ENCODE results near the gene DMAC2L. TPM values are rescaled to one million over a fixed set of nuclear protein-coding genes. Genes with fewer than 3 reads are reported as not detected.
"Not testable (repeated sequence)": the region's sequence is repeated elsewhere in the genome, so short reads cannot be mapped to it uniquely, and the experiment has no call there.

Gene DMAC2L
- total and polyA plus RNA-seq, 4 donors, result 6.4 to 36.4 (median 20.7) TPM

DNA sequence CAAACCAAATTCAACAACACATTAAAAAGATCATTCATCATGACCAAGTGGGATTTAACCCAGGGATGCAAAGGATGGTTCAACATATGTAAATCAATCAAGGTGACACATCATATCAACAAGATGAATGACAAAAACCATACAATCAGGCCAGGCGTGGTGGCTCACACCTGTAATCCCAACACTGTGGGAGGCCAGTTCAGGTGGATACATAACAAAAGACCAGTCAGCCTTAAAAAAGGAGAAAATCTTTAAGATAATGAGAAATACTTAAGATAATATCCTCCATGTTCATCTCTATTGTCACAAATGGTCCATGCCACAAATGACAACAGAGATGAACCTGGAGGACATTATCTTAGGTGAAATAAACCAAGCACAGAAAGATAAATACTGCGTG is 12.5 kb upstream of the DMAC2L start:
- no peaks in the 10 kb centered on the region for H3K27me3 ChIP-seq (ENCODE audit: control insufficient read depth, insufficient read depth, low read length)
- H3K36me3 ChIP-seq (ENCODE audit: control insufficient read depth, insufficient read depth, low read length), result peaks cover 8% of the 10 kb centered on the region
- H3K27ac ChIP-seq (ENCODE audit: low read depth, low read length), result no peak overlapping the region
- no peak for DNase-seq (ENCODE audit: low read depth in 4 of 6, low spot score in 6 of 6)
- no peak overlapping the region for H3K4me3 ChIP-seq (ENCODE audit: low read depth, low read length)
- no CpG with 5 or more reads among the region's 2 CpGs for WGBS (ENCODE audit: insufficient coverage)
- H3K9me3 ChIP-seq (ENCODE audit: control insufficient read depth, insufficient read depth, low read length), result no peaks in the 10 kb centered on the region
- H3K4me1 ChIP-seq (ENCODE audit: control insufficient read depth, insufficient read depth, low read length), result no peaks in the 10 kb centered on the region

DNA sequence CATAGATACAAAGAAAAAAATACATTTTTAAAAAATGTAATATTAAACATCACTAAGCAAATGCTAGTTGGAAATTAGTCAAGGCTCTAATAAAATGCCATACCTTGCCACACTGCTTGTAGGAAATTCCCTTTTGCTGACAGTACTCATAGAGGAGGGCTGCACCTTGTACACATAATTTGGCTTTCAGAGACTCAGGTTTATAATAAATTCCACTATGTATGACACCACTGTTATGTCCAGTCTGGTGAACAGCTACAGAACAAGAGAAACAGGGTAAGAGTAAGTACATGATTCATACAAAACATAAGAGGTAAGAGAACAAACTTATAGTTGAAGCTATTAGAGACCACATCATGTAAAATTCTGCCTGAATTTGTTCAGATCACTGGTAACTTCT is 10.2 kb upstream of the DMAC2L start:
- H3K4me3 ChIP-seq (ENCODE audit: low read depth, low read length), result no peak overlapping the region
- H3K4me1 ChIP-seq (ENCODE audit: control insufficient read depth, insufficient read depth, low read length), result no peaks in the 10 kb centered on the region
- no peak overlapping the region for H3K27ac ChIP-seq (ENCODE audit: low read depth, low read length)
- peaks cover 8% of the 10 kb centered on the region for H3K36me3 ChIP-seq (ENCODE audit: control insufficient read depth, insufficient read depth, low read length)
- no peaks in the 10 kb centered on the region for H3K27me3 ChIP-seq (ENCODE audit: control insufficient read depth, insufficient read depth, low read length)
- DNase-seq (ENCODE audit: low read depth in 4 of 6, low spot score in 6 of 6), result no peak
- no peaks in the 10 kb centered on the region for H3K9me3 ChIP-seq (ENCODE audit: control insufficient read depth, insufficient read depth, low read length)

DNA sequence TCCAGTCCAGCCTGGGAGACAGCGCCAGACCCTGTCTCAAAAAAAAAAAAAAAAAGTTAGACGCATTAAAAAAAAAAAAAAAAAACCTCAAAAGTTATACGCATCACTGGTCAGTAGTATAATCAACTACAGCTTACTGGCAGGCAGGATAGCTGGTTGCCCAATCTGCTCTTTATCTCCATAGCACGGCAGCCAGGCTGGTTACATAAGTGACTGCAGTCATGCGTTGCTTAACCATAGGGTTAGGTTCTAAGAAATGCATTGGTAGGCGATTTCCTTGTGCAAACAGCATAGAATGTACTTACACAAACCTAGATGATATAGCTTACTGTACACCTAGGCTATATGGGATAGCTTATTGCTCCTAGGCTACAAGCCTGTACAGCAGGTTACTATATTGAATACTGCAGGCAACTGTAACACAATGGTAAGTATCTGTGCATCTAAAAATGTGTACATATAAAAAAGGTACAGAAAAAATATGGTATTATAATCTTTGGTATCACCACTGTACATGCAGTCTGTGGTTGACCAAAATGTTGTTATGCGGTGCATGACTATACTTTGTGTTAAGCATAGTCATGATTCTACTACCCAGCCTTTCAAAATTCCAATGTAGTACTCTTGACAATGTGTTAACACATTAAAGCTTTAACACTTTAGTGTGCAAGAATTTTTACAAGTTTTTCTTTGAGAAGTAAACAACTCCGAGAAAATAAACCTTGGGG is 8.2 kb upstream of the DMAC2L start:
- DNase-seq (ENCODE audit: low read depth in 4 of 6, low spot score in 6 of 6), result no peak
- Histone ChIP-seq H3K4me1 (ENCODE audit: control insufficient read depth, insufficient read depth, low read length) (no peaks in the 10 kb centered on the region), H3K27me3 (ENCODE audit: control insufficient read depth, insufficient read depth, low read length) (no peaks in the 10 kb centered on the region), H3K4me3 (ENCODE audit: low read depth, low read length) (no peak overlapping the region), H3K9me3 (ENCODE audit: control insufficient read depth, insufficient read depth, low read length) (no peaks in the 10 kb centered on the region), H3K27ac (ENCODE audit: low read depth, low read length) (no peak overlapping the region), H3K36me3 (ENCODE audit: control insufficient read depth, insufficient read depth, low read length) (peaks cover 5% of the 10 kb centered on the region)
- 83% methylated on average over 2 of the region's 8 CpGs for WGBS (ENCODE audit: insufficient coverage)

DNA sequence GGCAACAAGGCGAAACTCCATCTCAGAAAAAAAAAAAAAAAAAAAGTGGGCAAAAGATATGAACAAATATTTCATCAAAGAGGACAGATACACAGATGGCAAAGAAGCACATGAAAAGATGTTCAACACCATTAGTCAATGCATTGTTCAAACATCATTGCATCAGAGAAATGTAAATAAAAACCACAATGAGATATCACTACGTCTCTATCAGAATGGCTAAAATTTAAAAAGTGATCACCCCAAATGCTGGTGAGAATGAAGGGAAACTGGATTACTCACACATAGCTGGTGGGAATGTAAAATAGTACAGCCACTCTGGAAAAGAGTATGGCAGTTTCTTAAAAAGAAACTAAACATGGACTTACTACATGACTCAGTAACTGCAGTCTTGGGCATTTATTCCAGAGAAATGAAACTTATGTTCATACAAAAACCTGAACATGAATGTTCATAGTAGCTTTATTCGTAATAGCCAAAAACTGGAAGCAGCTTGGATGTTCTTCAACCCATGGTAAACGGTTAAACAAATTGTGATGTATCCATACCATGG is 3.7 kb upstream of the DMAC2L start:
- H3K4me3 ChIP-seq (ENCODE audit: low read depth, low read length), result no peak overlapping the region
- DNase-seq (ENCODE audit: low read depth in 4 of 6, low spot score in 6 of 6), result no peak
- H3K4me1 ChIP-seq (ENCODE audit: control insufficient read depth, insufficient read depth, low read length), result peaks cover 10% of the 10 kb centered on the region
- no peaks in the 10 kb centered on the region for H3K27me3 ChIP-seq (ENCODE audit: control insufficient read depth, insufficient read depth, low read length)
- no peak overlapping the region for H3K27ac ChIP-seq (ENCODE audit: low read depth, low read length)
- WGBS (ENCODE audit: insufficient coverage), result 100% methylated on average over 2 of the region's 4 CpGs
- H3K9me3 ChIP-seq (ENCODE audit: control insufficient read depth, insufficient read depth, low read length), result no peaks in the 10 kb centered on the region
- peaks cover 5% of the 10 kb centered on the region for H3K36me3 ChIP-seq (ENCODE audit: control insufficient read depth, insufficient read depth, low read length)

DNA sequence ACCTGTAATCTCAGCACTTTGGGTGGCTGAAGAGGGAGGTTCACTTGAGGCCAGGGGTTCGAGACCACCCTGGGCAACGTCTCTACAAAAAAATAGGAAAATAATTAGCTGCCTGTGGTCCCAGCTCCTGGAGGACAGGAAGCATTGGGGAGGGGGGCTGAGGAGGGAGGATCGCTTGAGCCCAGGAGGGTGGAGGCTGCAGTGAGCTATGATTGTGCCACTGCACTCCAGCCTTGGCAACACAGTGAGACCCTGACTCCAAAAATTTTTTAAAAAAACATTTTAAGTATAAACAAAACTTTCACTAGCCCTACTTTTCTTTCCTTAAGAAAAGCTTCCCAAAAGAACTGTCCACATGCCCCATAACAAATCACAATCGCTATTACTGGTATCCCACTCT is 1.7 kb upstream of the DMAC2L start:
- peaks cover 10% of the 10 kb centered on the region for H3K4me1 ChIP-seq (ENCODE audit: control insufficient read depth, insufficient read depth, low read length)
- no peaks in the 10 kb centered on the region for H3K9me3 ChIP-seq (ENCODE audit: control insufficient read depth, insufficient read depth, low read length)
- H3K36me3 ChIP-seq (ENCODE audit: control insufficient read depth, insufficient read depth, low read length), result peaks cover 8% of the 10 kb centered on the region
- 100% methylated on average over 4 of the region's 4 CpGs for WGBS (ENCODE audit: insufficient coverage)
- no peak overlapping the region for H3K27ac ChIP-seq (ENCODE audit: low read depth, low read length)
- H3K27me3 ChIP-seq (ENCODE audit: control insufficient read depth, insufficient read depth, low read length), result no peaks in the 10 kb centered on the region
- no peak overlapping the region for H3K4me3 ChIP-seq (ENCODE audit: low read depth, low read length)
- no peak for DNase-seq (ENCODE audit: low read depth in 4 of 6, low spot score in 6 of 6)

DNA sequence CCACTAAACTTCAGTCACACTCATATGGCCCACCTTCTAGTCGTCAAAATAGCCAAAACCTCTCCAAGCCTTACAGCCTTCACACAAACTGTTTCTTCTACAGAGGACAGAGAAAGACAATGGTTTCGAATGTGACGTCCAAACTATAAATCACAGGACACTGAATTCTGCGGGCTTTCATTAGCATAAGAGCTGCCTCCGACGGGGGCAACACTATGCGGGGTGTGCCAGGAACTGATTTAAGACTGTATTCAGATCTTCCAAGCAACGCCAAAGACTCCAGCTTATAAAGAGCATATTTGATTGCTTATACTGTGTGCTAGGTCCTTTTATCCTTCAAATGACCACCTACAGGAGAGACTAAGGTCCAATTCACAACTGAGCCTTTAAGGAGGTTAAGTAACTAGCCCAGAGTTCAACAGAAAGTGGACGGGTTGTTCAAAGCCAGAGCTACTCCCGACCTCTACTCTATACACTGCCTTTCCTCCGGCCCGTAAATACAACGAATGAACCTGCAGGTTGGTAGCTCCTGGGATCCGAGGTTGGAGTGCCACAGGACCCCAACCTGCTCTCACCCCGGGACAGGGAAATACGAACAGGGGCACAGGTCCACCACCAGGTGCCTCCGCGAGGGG is 670 bp upstream of the DMAC2L start:
- H3K36me3 ChIP-seq (ENCODE audit: control insufficient read depth, insufficient read depth, low read length), result peaks cover 8% of the 10 kb centered on the region
- no peaks in the 10 kb centered on the region for H3K9me3 ChIP-seq (ENCODE audit: control insufficient read depth, insufficient read depth, low read length)
- peak overlapping the region; percentile 97 for H3K27ac ChIP-seq (ENCODE audit: low read depth, low read length)
- WGBS (ENCODE audit: insufficient coverage), result under 1% methylated on average over 17 of the region's 18 CpGs
- peak in 1 of 6 donors; percentile 28 for DNase-seq (ENCODE audit: low read depth in 4 of 6, low spot score in 6 of 6)
- H3K27me3 ChIP-seq (ENCODE audit: control insufficient read depth, insufficient read depth, low read length), result no peaks in the 10 kb centered on the region
- peak overlapping the region; percentile 92 for H3K4me3 ChIP-seq (ENCODE audit: low read depth, low read length)
- H3K4me1 ChIP-seq (ENCODE audit: control insufficient read depth, insufficient read depth, low read length), result peaks cover 10% of the 10 kb centered on the region

DNA sequence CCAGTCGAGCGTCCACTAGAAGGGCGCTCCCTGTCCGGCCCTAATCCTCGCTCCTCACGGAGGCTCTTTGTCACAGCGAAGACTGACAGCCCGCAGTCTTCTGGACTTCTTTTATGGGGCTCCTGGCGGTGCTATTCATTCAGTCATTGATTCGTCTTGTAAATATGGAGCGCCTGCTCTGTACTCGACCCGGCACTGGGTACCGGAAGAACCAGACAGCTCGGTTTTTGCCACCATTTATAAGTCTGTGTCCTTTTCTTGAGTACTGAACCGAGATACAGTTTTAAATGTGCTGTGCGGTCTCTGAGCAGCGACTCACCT is 570 bp downstream of the DMAC2L start:
- Histone ChIP-seq H3K27me3 (ENCODE audit: control insufficient read depth, insufficient read depth, low read length) (no peaks in the 10 kb centered on the region), H3K9me3 (ENCODE audit: control insufficient read depth, insufficient read depth, low read length) (no peaks in the 10 kb centered on the region)
- WGBS (ENCODE audit: insufficient coverage), result under 1% methylated on average over 17 of the region's 18 CpGs

DNA sequence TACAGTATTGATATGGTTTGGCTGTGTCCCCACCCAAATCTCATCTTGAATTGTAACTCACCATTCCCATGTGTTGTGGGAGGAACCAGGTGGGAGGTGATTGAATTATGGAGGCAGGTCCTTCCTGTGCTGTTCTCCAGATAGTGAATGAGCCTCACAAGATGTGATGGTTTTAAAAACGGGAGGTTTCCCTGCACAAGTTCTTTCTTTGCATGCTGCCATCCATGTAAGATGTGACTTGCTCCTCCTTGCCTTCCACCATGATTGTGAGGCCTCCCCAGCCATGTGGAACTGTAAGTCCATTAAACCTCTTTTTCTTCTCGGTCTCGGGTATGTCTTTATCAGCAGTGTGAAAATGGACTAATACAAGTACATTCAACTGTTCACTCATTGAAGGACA is 2.0 kb downstream of the DMAC2L start:
- H3K36me3 ChIP-seq (ENCODE audit: control insufficient read depth, insufficient read depth, low read length); H3K4me1 ChIP-seq (ENCODE audit: control insufficient read depth, insufficient read depth, low read length); H3K9me3 ChIP-seq (ENCODE audit: control insufficient read depth, insufficient read depth, low read length); DNase-seq (ENCODE audit: low read depth in 4 of 6, low spot score in 6 of 6); H3K27me3 ChIP-seq (ENCODE audit: control insufficient read depth, insufficient read depth, low read length); H3K27ac ChIP-seq (ENCODE audit: low read depth, low read length); H3K4me3 ChIP-seq (ENCODE audit: low read depth, low read length): not testable (repeated sequence)
- WGBS (ENCODE audit: insufficient coverage), result 100% methylated on average over 1 of the region's 3 CpGs

More for the DNA sequence above, 570 bp downstream of the DMAC2L start:
- peaks cover 8% of the 10 kb centered on the region for H3K36me3 ChIP-seq (ENCODE audit: control insufficient read depth, insufficient read depth, low read length)
- peak overlapping the region; percentile 97 for H3K27ac ChIP-seq (ENCODE audit: low read depth, low read length)
- peak overlapping the region; percentile 92 for H3K4me3 ChIP-seq (ENCODE audit: low read depth, low read length)
- peaks cover 10% of the 10 kb centered on the region for H3K4me1 ChIP-seq (ENCODE audit: control insufficient read depth, insufficient read depth, low read length)
- peak in 1 of 6 donors; percentile 33 for DNase-seq (ENCODE audit: low read depth in 4 of 6, low spot score in 6 of 6)

DNA sequence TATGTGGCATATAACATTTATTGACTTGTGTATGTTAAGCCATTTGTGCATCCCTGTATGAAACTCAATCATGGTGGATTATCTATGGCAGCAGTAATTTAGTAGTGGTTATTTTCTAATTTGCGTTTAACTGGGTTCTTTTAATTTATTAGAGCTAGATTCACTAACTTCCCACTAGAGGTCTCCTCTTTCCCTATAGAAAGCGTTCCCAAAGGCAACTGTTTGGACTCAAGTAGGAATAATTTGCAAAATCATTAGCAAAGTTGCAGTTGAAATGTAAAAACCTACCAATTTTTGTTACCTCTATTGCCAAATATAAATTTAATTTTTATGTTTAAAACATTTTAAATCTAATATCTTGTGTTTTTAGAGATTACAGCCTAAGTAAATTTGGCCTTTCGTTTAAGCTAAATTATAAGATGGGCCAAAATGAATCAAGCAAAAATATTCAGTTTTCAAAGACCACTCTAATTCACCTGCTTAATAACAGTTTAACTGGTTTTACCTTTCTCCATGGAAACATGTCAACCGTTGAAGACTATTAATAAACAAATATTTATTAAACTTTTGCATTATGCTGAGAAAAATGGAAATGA is 6.0 kb downstream of the DMAC2L start:
- Histone ChIP-seq H3K27ac (ENCODE audit: low read depth, low read length) (no peak overlapping the region), H3K27me3 (ENCODE audit: control insufficient read depth, insufficient read depth, low read length) (no peaks in the 10 kb centered on the region), H3K36me3 (ENCODE audit: control insufficient read depth, insufficient read depth, low read length) (peaks cover 6% of the 10 kb centered on the region), H3K4me3 (ENCODE audit: low read depth, low read length) (no peak overlapping the region), H3K4me1 (ENCODE audit: control insufficient read depth, insufficient read depth, low read length) (no peaks in the 10 kb centered on the region), H3K9me3 (ENCODE audit: control insufficient read depth, insufficient read depth, low read length) (no peaks in the 10 kb centered on the region)
- DNase-seq (ENCODE audit: low read depth in 4 of 6, low spot score in 6 of 6), result peak in 2 of 6 donors; percentile 65 to 79
- no CpG with 5 or more reads among the region's 4 CpGs for WGBS (ENCODE audit: insufficient coverage)
